AG04450 (cell line): ENCODE measurements around the gene FOXO1. TPM values are rescaled to one million over a fixed set of nuclear protein-coding genes. Genes with fewer than 3 reads are reported as not detected.
"Not testable (repeated sequence)": the region's sequence is repeated elsewhere in the genome, so short reads cannot be mapped to it uniquely, and the experiment has no call there.

Experiments used
- CTCF ChIA-PET: fragments of 300-600, 350-600 bp; formaldehyde crosslinking; extraction: SDS; loops from one replicate; lab custom pipeline; 2022; ENCODE audit warnings: antibody characterized with exemption, inconsistent platforms; lab: Charles Lee
- POLR2A ChIA-PET: fragments of 350-600 bp; formaldehyde crosslinking; extraction: SDS; loops from one replicate; lab custom pipeline; 2021; ENCODE audit warnings: antibody characterized with exemption, inconsistent platforms; lab: Yijun Ruan, JAX
- DNase-seq: peaks from one replicate; pipeline ENCODE4 v3.0.0-alpha.2; 2011; ENCODE audit warnings: low read depth, low spot score
- H3K27ac ChIP-seq: one replicate; pipeline ENCODE4 v1.5.1; 2012; ENCODE audit warnings: low read depth, low read length, control low read depth
- H3K27me3 ChIP-seq: one replicate; pipeline ENCODE4 v1.6.0; 2012; ENCODE audit warnings: low read length; ENCODE audit not compliant: control insufficient read depth, insufficient read depth
- H3K4me3 ChIP-seq: 2 replicates; pipeline ENCODE4 v1.5.1; 2011; ENCODE audit warnings: mild to moderate bottlenecking, low read depth, low read length, control low read depth
- H3K9me3 ChIP-seq: 2 replicates; pipeline ENCODE4 v1.5.1; 2012; ENCODE audit warnings: low read length; ENCODE audit not compliant: control insufficient read depth, insufficient read depth
- CTCF ChIP-seq: IDR thresholded peaks from 2 replicates; pipeline ENCODE4 v1.5.1; 2011; ENCODE audit warnings: low read depth, low read length, control low read depth, inconsistent platforms
- polyA plus RNA-seq: library from polyadenylated mRNA; depleted of rRNA; stranded (reverse); fragments of >200 nt; gene quantifications from 2 replicates; pipeline ENCODE4 v1.2.3, GENCODE V29; 2011

Gene FOXO1
- polyA plus RNA-seq, 1 experiment: 0.19 TPM

GRCh38 chr13:40667622-40667978 is 1.2 kb upstream of the FOXO1 start:
- peak overlapping the region; percentile 64; the same call in 1 of the 2 replicates for H3K4me3 ChIP-seq
- no peak overlapping the region for H3K27ac ChIP-seq
- DNase-seq: no peak
- CTCF ChIA-PET: interaction anchor here (2.7 kb wide), 1 partner anchor 16 kb away, joined by 26 read pairs; no protein-coding TSS in a partner anchor
- peaks cover 7% of the 10 kb centered on the region; the same call in 1 of the 2 replicates for H3K9me3 ChIP-seq
- POLR2A ChIA-PET: no interaction called here
- H3K27me3 ChIP-seq: peaks cover 42% of the 10 kb centered on the region
- TF ChIP-seq CTCF: no peak

DNA sequence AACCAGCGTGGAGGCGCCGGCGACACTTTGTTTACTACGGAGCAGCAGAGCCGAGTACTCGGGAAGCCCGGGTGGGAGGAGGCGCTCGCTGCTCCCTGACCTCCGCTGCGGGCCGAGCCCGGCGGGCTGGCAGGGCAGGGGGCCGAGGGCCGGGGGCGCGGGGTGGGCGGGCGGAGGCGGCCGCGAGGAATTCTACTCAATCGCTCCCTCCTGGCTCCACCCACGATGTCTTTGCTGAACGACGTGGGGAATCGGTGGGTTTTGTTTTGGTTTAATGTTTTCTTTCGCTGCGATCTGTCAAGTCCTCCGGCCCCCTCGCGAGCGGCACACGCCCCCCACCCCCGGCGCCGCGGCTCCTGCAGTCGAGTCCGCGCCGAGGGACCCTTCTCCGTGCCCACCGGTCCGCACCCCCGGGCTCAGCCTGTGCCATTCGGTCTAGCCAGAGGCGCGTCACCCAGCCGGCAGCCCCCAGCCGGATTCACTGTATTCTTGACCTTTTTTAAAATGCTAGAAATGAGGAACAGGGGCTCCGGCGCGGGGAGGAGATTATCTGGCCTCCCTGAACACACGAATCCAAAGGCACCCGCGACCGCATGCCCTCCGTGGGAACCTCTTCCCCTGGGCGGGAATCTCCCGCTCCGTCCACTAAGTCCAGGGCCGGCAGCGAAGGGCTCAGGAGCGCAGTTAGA is 636 bp upstream of the FOXO1 start:
- ChIA-PET CTCF (interaction anchor here (2.7 kb wide), 1 partner anchor 16 kb away, joined by 26 read pairs; no protein-coding TSS in a partner anchor), POLR2A (no interaction called here)
- Histone ChIP-seq H3K27ac (no peak overlapping the region), H3K9me3 (peaks cover 7% of the 10 kb centered on the region; the same call in 1 of the 2 replicates), H3K27me3 (peaks cover 43% of the 10 kb centered on the region), H3K4me3 (peak overlapping the region; percentile 64)
- no peak for DNase-seq
- TF ChIP-seq CTCF: no peak

GRCh38 chr13:40665126-40666044 is 1.1 kb downstream of the FOXO1 start:
- POLR2A ChIA-PET: no interaction called here
- TF ChIP-seq CTCF: no peak
- H3K9me3 ChIP-seq: peaks cover 7% of the 10 kb centered on the region; the same call in 1 of the 2 replicates
- no peak overlapping the region for H3K27ac ChIP-seq
- peaks cover 43% of the 10 kb centered on the region for H3K27me3 ChIP-seq
- CTCF ChIA-PET: no interaction called here
- DNase-seq: no peak
- H3K4me3 ChIP-seq: peak overlapping the region; percentile 43

GRCh38 chr13:40664350-40665125 is 1.9 kb downstream of the FOXO1 start:
- H3K27me3 ChIP-seq: peaks cover 43% of the 10 kb centered on the region
- no peak for DNase-seq
- POLR2A ChIA-PET: no interaction called here
- peaks cover 7% of the 10 kb centered on the region; the same call in 1 of the 2 replicates for H3K9me3 ChIP-seq
- no peak overlapping the region for H3K27ac ChIP-seq
- CTCF ChIA-PET: interaction anchor here (0.6 kb wide), 1 partner anchor 411 kb away, joined by 4 read pairs; no protein-coding TSS in a partner anchor
- no peak for TF ChIP-seq CTCF
- H3K4me3 ChIP-seq: peak overlapping the region; percentile 43

GRCh38 chr13:40664100-40664349 is 2.4 kb downstream of the FOXO1 start:
- CTCF ChIA-PET: interaction anchor here (0.6 kb wide), 1 partner anchor 411 kb away, joined by 4 read pairs; no protein-coding TSS in a partner anchor

More at GRCh38 chr13:40664100-40664349, 2.4 kb downstream of the FOXO1 start:
- H3K27ac ChIP-seq, H3K9me3 ChIP-seq, H3K4me3 ChIP-seq, DNase-seq, POLR2A ChIA-PET: not testable (repeated sequence)
- peaks cover 40% of the 10 kb centered on the region for H3K27me3 ChIP-seq
